HUES48 (cell line): ENCODE data around the gene PLXNA3.
"Not testable (repeated sequence)": the region's sequence is repeated elsewhere in the genome, so short reads cannot be mapped to it uniquely, and the experiment has no call there.

Experiments
- H3K27ac ChIP-seq: one replicate; pipeline ENCODE4 v1.7.0; 2013; ENCODE audit warnings: low read depth, low read length, inconsistent platforms
- H3K27me3 ChIP-seq: 2 replicates; pipeline ENCODE4 v1.6.1; 2013; ENCODE audit warnings: mild to moderate bottlenecking, low read length; ENCODE audit not compliant: control insufficient read depth, insufficient read depth
- H3K36me3 ChIP-seq: 2 replicates; pipeline ENCODE4 v1.6.1; 2013; ENCODE audit warnings: low read length; ENCODE audit not compliant: control insufficient read depth, insufficient read depth
- H3K4me1 ChIP-seq: 2 replicates; pipeline ENCODE4 v1.6.1; 2013; ENCODE audit warnings: mild to moderate bottlenecking, low read length; ENCODE audit not compliant: control insufficient read depth, insufficient read depth
- H3K4me3 ChIP-seq: 2 replicates; pipeline ENCODE4 v1.5.1; 2013; ENCODE audit warnings: mild to moderate bottlenecking, low read depth, low read length
- H3K9ac ChIP-seq: 2 replicates; pipeline ENCODE4 v1.6.1; 2013; ENCODE audit warnings: mild to moderate bottlenecking, low read depth, low read length, moderate library complexity
- H3K9me3 ChIP-seq: 2 replicates; pipeline ENCODE4 v1.6.1; 2013; ENCODE audit warnings: low read length; ENCODE audit not compliant: control insufficient read depth, insufficient read depth

PLXNA3 gene

DNA sequence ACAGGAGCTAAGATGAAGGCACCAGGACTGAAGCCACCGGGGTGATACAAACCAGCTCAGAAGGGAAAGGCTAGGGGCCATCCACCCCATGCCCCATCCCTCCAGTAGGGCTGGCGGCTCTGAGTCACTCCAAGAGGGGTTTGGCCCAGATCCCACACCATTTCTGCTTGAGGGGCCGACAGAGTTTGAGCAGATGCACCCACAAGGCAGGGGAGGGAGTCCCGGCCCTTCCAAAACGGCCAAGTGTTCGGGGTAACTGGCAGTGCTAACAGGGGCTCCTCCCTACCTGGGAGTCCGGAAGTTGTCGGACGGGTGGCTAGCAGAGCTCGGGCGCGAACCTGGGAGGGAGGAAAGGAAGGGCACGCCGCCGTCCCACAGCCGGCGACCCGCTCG is 31.9 kb downstream of the PLXNA3 start:
- peaks cover 4% of the 10 kb centered on the region; the same call in 1 of the 2 replicates for H3K36me3 ChIP-seq
- H3K9ac ChIP-seq, result no peak overlapping the region; the same call in 1 of the 2 replicates
- peak overlapping the region; percentile 59 for H3K4me3 ChIP-seq
- no peaks in the 10 kb centered on the region for H3K27me3 ChIP-seq
- H3K4me1 ChIP-seq, result no peaks in the 10 kb centered on the region
- peaks cover 21% of the 10 kb centered on the region for H3K9me3 ChIP-seq
- no peak overlapping the region for H3K27ac ChIP-seq

DNA sequence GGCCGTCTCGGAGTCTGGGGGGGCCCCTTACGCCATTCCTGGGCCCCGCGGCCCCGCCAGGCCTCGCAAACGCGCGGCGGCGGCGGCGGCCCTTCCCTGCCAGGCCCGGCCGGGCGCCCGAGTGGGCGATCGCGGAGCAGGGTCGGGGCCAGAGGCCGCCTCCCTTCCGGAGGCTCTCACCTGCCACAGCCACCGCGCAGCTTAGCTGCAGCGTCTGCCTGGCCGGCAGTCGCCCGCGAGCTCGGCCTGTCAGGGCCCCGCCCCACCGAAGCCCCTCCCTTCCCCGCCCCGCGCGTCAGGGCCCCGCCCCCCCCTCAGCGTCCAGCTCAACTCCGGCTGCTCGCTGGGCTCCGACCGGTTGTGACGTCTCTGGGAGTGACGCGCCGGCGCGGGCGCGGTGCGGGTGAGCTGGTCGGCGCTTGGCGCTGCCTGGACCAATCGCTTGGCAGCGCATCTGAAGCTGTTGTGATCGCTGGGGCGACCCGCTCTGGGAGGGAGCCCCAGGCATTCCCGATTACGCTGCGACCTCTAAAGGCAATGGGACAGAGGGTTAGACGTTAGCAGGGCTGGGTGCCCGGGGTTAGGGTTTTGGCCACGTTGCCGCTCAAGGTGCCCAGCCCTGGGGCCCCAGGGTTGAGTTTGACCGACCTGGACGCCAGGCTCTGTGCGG is 32.5 kb downstream of the PLXNA3 start, which contains the start of gene SLC10A3:
TSS of gene SLC10A3 (minus strand) at position 216 of the 670 bp plus-strand sequence. CDS start 1,689 bp downstream, outside the sequence.
- H3K4me3 ChIP-seq, result peak within 1 kb of the TSS; percentile 65
- H3K27ac ChIP-seq, result peak within 1 kb of the TSS; percentile 94
- H3K27me3 ChIP-seq, result no peaks in the 10 kb centered on the region
- peaks cover 20% of the 10 kb centered on the region for H3K9me3 ChIP-seq
- no peaks in the 10 kb centered on the region; the same call in 1 of the 2 replicates for H3K36me3 ChIP-seq
- H3K4me1 ChIP-seq, result no peaks in the 10 kb centered on the region
- H3K9ac ChIP-seq, result peak within 1 kb of the TSS; percentile 53; the same call in 1 of the 2 replicates

DNA sequence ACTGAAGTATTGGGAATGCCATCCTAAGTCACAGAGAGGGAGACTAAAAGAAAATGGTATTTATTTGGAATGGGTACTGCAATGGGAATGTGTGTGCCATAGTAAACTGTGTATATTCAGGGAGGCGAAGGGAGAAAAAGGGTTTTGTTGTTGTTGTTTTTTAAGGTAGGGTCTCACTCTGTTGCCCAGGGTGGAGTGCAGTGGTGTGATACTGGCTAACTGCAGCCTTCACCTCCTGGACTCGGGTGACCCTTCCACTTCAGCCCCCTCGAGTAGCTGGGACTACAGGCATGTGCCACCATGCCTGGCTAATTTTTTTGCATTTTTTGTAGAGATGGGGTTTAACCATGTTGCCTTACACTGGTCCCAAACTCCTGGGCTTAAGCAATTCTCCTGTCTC is 36.6 kb downstream of the PLXNA3 start:
- Histone ChIP-seq H3K27ac (no peak overlapping the region), H3K4me3 (no peak overlapping the region), H3K27me3 (no peaks in the 10 kb centered on the region), H3K4me1 (no peaks in the 10 kb centered on the region), H3K9me3 (peaks cover 6% of the 10 kb centered on the region), H3K36me3 (no peaks in the 10 kb centered on the region), H3K9ac (no peak overlapping the region)

DNA sequence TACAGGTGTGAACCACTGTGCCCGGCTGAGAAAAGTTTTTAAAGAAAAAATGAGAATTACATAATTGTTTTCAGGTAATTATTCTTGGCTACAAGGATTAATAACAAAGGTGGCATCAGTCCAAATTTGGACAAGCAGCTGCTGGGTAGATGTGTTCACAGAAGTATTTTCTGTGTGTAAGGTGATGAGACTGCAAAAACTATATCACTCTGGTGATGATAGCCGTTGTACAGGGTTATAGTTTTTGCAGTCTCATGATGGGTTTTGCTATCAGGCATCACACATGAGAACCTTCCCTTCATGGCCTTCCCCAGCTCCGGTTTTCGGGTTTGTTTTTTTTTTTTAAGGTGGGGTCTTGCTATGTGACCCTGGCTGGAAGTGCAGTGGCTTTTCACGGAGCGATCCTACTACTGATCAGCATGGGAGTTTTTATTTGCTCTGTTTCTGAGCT is 37.4 kb downstream of the PLXNA3 start:
- Histone ChIP-seq H3K36me3 (no peaks in the 10 kb centered on the region), H3K27ac (no peak overlapping the region), H3K9me3 (peaks cover 6% of the 10 kb centered on the region), H3K4me1 (no peaks in the 10 kb centered on the region), H3K27me3 (no peaks in the 10 kb centered on the region), H3K9ac (no peak overlapping the region), H3K4me3 (no peak overlapping the region)

DNA sequence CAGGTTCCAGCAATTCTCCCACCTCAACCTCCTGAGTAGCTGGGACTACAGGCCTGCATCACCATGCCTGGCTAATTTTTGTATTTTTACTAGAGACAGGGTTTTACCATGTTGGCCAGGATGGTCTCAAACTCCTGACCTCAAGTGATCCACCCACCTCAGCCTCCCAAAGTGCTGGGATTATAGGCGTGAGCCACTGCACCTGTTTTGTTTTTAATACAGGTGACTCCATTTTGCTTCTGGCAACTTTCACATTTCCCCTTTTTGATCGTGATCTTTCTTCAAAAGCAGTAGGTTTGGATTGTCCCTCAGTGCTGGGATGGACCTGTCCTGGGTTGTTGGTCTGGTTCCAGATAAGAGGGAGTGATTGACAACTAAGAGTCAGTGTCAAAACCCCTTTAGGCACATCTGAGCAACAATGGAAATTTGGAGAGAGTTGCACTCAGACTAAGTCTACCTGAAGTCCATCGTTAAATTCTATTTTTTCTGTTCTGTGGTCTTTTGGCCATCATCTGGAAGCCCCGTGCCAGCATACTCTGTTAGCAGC is 38.6 kb downstream of the PLXNA3 start:
- not testable (repeated sequence) for H3K27ac ChIP-seq, H3K9me3 ChIP-seq, H3K36me3 ChIP-seq, H3K4me3 ChIP-seq, H3K4me1 ChIP-seq, H3K27me3 ChIP-seq, H3K9ac ChIP-seq

DNA sequence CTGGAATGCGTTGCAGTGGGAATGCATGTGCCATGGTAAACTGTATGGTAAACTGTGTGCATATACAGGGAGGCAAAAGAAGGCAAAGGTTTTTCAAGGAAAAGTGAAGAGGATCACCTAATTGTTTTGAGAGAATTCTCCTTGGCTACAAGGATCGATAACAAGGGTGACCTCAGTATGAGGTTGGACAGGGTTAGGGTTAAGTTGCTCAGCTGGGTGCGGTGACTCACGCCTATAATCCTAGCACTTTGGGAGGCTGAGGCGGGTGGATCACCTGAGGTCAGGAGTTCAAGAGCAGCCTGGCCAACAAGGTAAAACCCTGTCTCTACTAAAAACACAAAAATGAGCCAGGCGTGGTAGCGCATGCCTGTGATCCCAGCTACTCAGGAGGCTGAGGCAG is 43.3 kb downstream of the PLXNA3 start:
- peaks cover 18% of the 10 kb centered on the region for H3K9me3 ChIP-seq
- not testable (repeated sequence) for H3K27me3 ChIP-seq, H3K27ac ChIP-seq, H3K4me3 ChIP-seq, H3K4me1 ChIP-seq, H3K36me3 ChIP-seq, H3K9ac ChIP-seq

DNA sequence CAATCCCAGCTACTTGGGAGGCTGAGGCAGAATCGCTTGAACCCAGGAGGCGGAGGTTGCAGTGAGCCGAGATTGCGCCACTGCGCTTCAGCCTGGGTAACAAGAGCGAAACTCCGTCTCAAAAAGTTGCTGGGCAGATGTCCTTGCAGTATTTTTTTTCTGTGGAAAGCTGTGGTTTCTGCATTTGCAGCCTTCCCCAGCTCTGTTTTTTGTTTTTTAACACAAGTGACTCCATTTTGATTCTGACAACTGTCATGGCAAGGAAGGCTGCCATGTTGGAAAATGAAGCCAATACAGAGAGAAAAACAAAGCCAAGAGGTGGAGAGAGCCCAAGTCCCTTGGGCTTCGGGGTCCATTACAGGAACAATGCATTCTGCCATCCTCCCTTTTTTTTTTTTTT is 44.0 kb downstream of the PLXNA3 start:
- H3K27me3 ChIP-seq, result no peaks in the 10 kb centered on the region
- peaks cover 22% of the 10 kb centered on the region for H3K9me3 ChIP-seq
- no peak overlapping the region for H3K9ac ChIP-seq
- H3K4me1 ChIP-seq, result no peaks in the 10 kb centered on the region
- no peak overlapping the region for H3K4me3 ChIP-seq
- no peak overlapping the region for H3K27ac ChIP-seq
- H3K36me3 ChIP-seq, result peaks cover 5% of the 10 kb centered on the region; the same call in 1 of the 2 replicates

DNA sequence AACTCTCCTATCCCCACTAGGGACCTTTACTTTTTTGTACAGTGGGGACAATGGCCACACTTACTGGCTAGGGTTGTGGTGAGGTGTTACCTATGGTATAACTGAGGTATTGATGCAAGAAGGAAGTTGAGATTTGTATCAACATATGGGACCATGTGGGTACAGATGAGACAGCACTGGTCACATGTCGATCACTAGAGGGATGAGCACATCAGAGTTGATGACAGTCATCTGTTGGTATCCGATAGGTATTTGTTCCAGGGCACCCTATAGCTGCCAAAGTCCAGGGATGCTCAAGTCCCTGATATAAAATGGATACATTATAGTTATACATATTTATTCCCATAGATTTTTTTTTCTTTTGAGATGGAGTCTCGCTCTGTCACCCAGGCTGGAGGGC is 44.9 kb downstream of the PLXNA3 start:
- H3K4me1 ChIP-seq, result no peaks in the 10 kb centered on the region
- H3K36me3 ChIP-seq, result peaks cover 10% of the 10 kb centered on the region
- no peaks in the 10 kb centered on the region for H3K27me3 ChIP-seq
- no peak overlapping the region for H3K9ac ChIP-seq
- peaks cover 22% of the 10 kb centered on the region for H3K9me3 ChIP-seq
- H3K27ac ChIP-seq, result no peak overlapping the region
- no peak overlapping the region; the same call in 1 of the 2 replicates for H3K4me3 ChIP-seq

DNA sequence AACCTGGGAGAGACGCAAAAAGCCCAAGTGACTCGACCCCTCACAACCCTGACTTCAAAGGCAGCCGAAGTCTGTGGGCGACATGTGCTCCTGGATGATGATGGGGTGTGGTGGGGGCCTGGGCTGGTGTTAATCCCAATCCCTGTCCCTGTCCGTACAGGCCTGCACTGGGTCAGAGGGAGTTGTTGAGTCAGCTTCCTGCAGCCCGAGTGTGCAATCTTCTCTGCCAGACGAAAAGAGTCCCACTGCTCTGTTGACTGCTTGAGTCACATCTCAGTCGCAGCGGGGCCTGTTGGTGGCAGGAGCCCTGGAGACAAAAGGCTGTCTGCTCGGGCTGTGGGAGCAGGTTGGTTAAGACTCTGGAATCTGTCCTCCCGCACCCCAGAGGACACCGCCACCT is 47.7 kb downstream of the PLXNA3 start:
- Histone ChIP-seq H3K9ac (no peak overlapping the region), H3K4me1 (no peaks in the 10 kb centered on the region), H3K27me3 (no peaks in the 10 kb centered on the region), H3K9me3 (peaks cover 32% of the 10 kb centered on the region; the same call in 1 of the 2 replicates), H3K27ac (no peak overlapping the region), H3K36me3 (peaks cover 19% of the 10 kb centered on the region), H3K4me3 (no peak overlapping the region)

DNA sequence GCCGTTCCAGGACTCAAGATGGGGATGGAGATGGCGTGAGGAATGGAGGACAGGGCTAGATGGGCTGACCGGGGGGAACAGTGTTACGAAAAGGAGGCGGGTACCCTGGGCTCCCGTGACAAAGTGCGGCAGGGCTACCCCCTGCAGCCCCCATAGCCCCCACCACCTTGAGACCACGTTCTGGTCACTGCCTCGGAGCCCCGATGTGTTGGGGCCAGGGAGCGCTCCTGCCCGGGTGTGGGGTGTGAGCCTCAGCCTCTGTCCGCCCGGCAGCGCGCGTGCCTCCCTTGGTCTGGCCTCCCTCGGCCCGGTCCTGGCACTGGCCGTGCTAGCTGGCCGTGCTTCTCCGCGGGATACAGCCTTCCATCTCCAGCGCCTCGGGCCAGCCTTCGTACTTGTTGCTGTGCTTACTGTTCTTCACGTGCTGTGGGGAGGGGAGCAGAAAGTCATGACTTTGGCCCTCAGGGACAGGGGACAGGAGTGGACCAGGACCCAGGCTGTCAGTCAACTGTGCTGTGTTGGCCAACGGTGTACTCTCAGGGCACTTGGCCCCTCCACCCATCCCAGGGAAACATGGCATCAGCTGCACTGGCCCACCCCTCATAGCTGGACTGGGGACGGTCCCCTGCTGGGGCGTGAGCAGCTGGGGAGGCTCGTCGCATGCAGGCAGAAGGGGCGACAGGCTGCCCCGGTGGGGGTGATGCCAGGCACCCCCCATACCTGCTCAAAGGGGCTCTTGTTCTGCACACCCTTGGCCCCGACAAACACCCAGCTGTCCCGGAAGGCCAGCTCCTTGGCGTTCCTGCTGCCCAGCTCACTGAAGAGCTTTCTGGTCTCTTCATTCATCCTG is 48.6 kb downstream of the PLXNA3 start:
- Histone ChIP-seq H3K27ac (no peak overlapping the region), H3K4me1 (no peaks in the 10 kb centered on the region), H3K9ac (no peak overlapping the region), H3K4me3 (no peak overlapping the region), H3K36me3 (peaks cover 19% of the 10 kb centered on the region), H3K27me3 (no peaks in the 10 kb centered on the region), H3K9me3 (peaks cover 39% of the 10 kb centered on the region; the same call in 1 of the 2 replicates)
